ENCODE data around the gene MAP1LC3A. TPM values are rescaled to one million over a fixed set of nuclear protein-coding genes. Genes with fewer than 3 reads are reported as not detected.

The MAP1LC3A gene
- total RNA-seq, 3 donors from 2014 or later, result 39.2 to 58.2 (median 51.5) TPM

DNA sequence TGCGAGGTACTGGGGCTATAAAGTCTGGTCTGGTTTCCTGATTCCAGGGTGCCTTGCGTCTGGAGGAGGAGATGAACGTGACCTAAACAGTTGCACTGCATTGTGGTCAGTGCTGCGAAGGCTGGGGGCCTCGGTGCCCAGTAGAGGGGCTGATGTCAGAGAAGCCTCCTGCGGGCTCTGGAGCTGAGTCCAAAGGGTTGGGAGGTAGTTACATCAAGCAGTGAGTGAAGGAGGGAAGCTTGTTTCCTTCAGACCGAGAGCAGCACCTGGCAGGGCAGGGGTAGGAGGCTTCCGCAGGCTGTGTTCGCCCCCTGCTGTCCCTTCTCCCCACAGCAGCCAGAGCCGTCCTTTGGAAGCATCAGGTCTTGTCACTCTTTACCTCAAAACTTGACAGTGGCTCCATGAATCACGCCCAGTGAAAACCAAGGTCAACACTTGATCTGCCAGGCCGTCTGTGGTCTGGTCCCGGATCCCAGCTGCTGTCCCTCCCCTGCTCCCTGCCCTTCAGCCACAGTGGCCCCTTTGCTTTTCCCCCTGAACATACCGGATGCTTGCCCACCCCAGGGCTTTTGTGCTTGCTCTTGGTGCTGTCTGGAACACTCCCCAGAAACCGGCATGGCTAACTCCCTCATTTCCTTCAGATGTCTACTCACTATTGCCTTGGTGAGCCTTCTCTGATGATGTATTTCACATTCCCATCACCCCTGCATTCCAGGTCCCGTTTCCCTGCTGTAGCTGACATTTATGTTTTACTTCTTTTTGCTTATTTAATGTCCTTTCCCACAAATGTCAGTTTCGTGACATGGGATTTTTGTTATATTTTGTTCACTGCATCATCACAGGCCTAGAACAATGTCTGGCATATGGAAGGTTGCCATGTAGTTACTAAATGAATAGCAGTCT lies 35.3 kb upstream of the MAP1LC3A start:
- intact Hi-C loops (cut with DNase I; ENCODE audit: low total_unique reads), result no loop called here
- no peak overlapping the region for H3K4me3 ChIP-seq
- H3K27ac ChIP-seq, result peak overlapping the region; percentile 60 to 62
- DNase-seq (ENCODE audit: low spot score in 2 of 2), result no peak
- peaks cover 8 to 37% of the 10 kb centered on the region in 2 donors for H3K4me1 ChIP-seq
- no peaks in the 10 kb centered on the region for H3K9me3 ChIP-seq
- no peaks in the 10 kb centered on the region for H3K36me3 ChIP-seq
- TF ChIP-seq, protein P1, sequence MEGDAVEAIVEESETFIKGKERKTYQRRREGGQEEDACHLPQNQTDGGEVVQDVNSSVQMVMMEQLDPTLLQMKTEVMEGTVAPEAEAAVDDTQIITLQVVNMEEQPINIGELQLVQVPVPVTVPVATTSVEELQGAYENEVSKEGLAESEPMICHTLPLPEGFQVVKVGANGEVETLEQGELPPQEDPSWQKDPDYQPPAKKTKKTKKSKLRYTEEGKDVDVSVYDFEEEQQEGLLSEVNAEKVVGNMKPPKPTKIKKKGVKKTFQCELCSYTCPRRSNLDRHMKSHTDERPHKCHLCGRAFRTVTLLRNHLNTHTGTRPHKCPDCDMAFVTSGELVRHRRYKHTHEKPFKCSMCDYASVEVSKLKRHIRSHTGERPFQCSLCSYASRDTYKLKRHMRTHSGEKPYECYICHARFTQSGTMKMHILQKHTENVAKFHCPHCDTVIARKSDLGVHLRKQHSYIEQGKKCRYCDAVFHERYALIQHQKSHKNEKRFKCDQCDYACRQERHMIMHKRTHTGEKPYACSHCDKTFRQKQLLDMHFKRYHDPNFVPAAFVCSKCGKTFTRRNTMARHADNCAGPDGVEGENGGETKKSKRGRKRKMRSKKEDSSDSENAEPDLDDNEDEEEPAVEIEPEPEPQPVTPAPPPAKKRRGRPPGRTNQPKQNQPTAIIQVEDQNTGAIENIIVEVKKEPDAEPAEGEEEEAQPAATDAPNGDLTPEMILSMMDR (IDR thresholded peaks at IDR 0.05), result peak in 1 of 3 donors; percentile 33
- no peak for TF ChIP-seq POLR2A (IDR thresholded peaks at IDR 0.05)
- H3K27me3 ChIP-seq, result no peaks in the 10 kb centered on the region

GRCh38 chr20:34524426-34524825 lies 34.1 kb upstream of the MAP1LC3A start:
- Histone ChIP-seq H3K4me1 (peaks cover 8 to 37% of the 10 kb centered on the region in 2 donors), H3K27me3 (no peaks in the 10 kb centered on the region), H3K36me3 (no peaks in the 10 kb centered on the region), H3K4me3 (no peak overlapping the region), H3K9me3 (no peaks in the 10 kb centered on the region), H3K27ac (peak overlapping the region in 1 of 2 donors; percentile 96)
- intact Hi-C loops (cut with DNase I; ENCODE audit: low total_unique reads), result no loop called here
- no peak for DNase-seq (ENCODE audit: low spot score in 2 of 2)
- TF ChIP-seq, protein P1 (IDR thresholded peaks at IDR 0.05), result no peak
- TF ChIP-seq POLR2A (IDR thresholded peaks at IDR 0.05) (no peak), POLR2AphosphoS5 (IDR thresholded peaks at IDR 0.05) (no peak)

GRCh38 chr20:34525342-34525708 lies 33.2 kb upstream of the MAP1LC3A start:
- H3K36me3 ChIP-seq, result no peaks in the 10 kb centered on the region
- TF ChIP-seq, protein P1 (IDR thresholded peaks at IDR 0.05), result no peak
- no peak for TF ChIP-seq POLR2A (IDR thresholded peaks at IDR 0.05)
- TF ChIP-seq POLR2AphosphoS5 (IDR thresholded peaks at IDR 0.05), result no peak

DNA sequence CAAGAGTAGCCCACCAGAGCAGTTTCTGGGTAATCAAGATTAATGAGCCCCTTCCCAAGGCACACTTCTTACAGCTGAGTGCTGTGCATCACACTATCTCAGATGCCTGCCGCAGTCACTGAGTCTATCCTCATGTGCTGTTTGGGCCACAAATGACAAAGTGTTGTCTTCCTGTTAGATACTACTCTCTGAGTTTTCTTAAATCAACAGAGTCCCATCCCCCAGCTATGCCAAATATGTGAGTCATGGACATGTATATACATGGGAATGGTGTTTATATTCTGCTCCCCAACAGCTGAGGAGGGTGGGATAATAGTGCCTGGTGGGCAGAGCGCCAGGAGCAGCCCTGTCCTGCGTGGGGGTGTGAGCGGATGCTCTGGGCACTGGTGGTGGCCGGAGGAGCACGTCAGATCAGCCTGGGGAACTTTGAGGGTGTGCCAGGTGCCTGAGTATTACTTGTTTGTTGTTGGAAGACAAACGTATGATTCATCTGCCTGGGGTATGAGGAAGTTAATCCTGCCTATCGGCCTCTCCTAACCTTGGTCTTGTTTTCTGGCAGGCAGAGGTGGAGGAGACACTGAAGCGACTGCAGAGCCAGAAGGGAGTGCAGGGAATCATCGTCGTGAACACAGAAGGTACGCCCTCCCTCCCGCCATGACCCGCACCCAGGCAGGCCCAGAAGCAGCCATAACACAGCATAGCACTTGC lies 32.7 kb upstream of the MAP1LC3A start:
- intact Hi-C loops (cut with DNase I; ENCODE audit: low total_unique reads), result no loop called here
- no peaks in the 10 kb centered on the region for H3K27me3 ChIP-seq
- H3K27ac ChIP-seq, result peak overlapping the region; percentile 94 to 96
- H3K9me3 ChIP-seq, result no peaks in the 10 kb centered on the region
- no peaks in the 10 kb centered on the region for H3K36me3 ChIP-seq
- H3K4me3 ChIP-seq, result peak overlapping the region in 1 of 3 donors; percentile 41
- peak; percentile 92 to 95 for DNase-seq (ENCODE audit: low spot score in 2 of 2)
- peaks cover 8 to 37% of the 10 kb centered on the region in 2 donors for H3K4me1 ChIP-seq
- TF ChIP-seq POLR2AphosphoS5 (IDR thresholded peaks at IDR 0.05) (peak; percentile 69 to 77 (median 70)), POLR2A (IDR thresholded peaks at IDR 0.05) (no peak)
- TF ChIP-seq, protein P1 (IDR thresholded peaks at IDR 0.05), result no peak

More at GRCh38 chr20:34525342-34525708, 33.2 kb upstream of the MAP1LC3A start:
- intact Hi-C loops (cut with DNase I; ENCODE audit: low total_unique reads), result no loop called here
- H3K27ac ChIP-seq, result peak overlapping the region; percentile 94 to 96
- no peaks in the 10 kb centered on the region for H3K27me3 ChIP-seq
- no peak for DNase-seq (ENCODE audit: low spot score in 2 of 2)
- H3K9me3 ChIP-seq, result no peaks in the 10 kb centered on the region
- peaks cover 8 to 37% of the 10 kb centered on the region in 2 donors for H3K4me1 ChIP-seq
- peak overlapping the region in 1 of 3 donors; percentile 41 for H3K4me3 ChIP-seq

- TF ChIP-seq, protein P1 (IDR thresholded peaks at IDR 0.05), result no peak
- TF ChIP-seq POLR2A (IDR thresholded peaks at IDR 0.05), result no peak
- TF ChIP-seq POLR2AphosphoS5 (IDR thresholded peaks at IDR 0.05), result no peak
- no peaks in the 10 kb centered on the region for H3K36me3 ChIP-seq
- H3K27ac ChIP-seq, result peak overlapping the region; percentile 94 to 96
- DNase-seq (ENCODE audit: low spot score in 2 of 2), result no peak
- H3K4me1 ChIP-seq, result peaks cover 8 to 37% of the 10 kb centered on the region in 2 donors
- intact Hi-C loops (cut with DNase I; ENCODE audit: low total_unique reads), result no loop called here
- H3K4me3 ChIP-seq, result no peak overlapping the region
- no peaks in the 10 kb centered on the region for H3K9me3 ChIP-seq
- no peaks in the 10 kb centered on the region for H3K27me3 ChIP-seq
Observed at GRCh38 chr20:34526466-34526865, 32.1 kb upstream of the MAP1LC3A start.
